HG03064 (cell line): ENCODE data around the gene SMNDC1.
"Not testable (repeated sequence)": the region's sequence is repeated elsewhere in the genome, so short reads cannot be mapped to it uniquely, and the experiment has no call there.

ENCODE experiments used
- ATAC-seq: cut with Tn5 transposase; IDR thresholded peaks from one replicate; pipeline ENCODE4 v1.9.1; 2021; ENCODE audit warnings: low read depth; ENCODE audit not compliant: unreplicated experiment

The SMNDC1 gene

GRCh38 chr10:110304780-110305421 lies at the start of gene SMNDC1:
TSS of gene SMNDC1 (minus strand) at chr10:110304920. CDS start at chr10:110303587, 1,333 bp downstream.
- peak; percentile 86 for ATAC-seq

- ATAC-seq: no peak
Observed at GRCh38 chr10:110354322-110354766, 49.6 kb upstream of the SMNDC1 start.

- ATAC-seq: no peak
Observed at GRCh38 chr10:110353244-110354119, 48.8 kb upstream of the SMNDC1 start.

- no peak for ATAC-seq
Observed at GRCh38 chr10:110352930-110353243, 48.2 kb upstream of the SMNDC1 start.

- no peak for ATAC-seq
Observed at GRCh38 chr10:110350812-110351211, 46.1 kb upstream of the SMNDC1 start.

- ATAC-seq: no peak
Observed at GRCh38 chr10:110349831-110350230, 45.1 kb upstream of the SMNDC1 start.

GRCh38 chr10:110349386-110349785 lies 44.7 kb upstream of the SMNDC1 start:
- no peak for ATAC-seq

- ATAC-seq: no peak
Observed at GRCh38 chr10:110348336-110348735, 43.6 kb upstream of the SMNDC1 start.

- ATAC-seq: no peak
Observed at GRCh38 chr10:110346914-110347313, 42.2 kb upstream of the SMNDC1 start.

GRCh38 chr10:110345286-110345685 lies 40.6 kb upstream of the SMNDC1 start:
- ATAC-seq: no peak

- no peak for ATAC-seq
Observed at GRCh38 chr10:110344622-110345021, 39.9 kb upstream of the SMNDC1 start.

GRCh38 chr10:110343947-110344346 lies 39.2 kb upstream of the SMNDC1 start:
- ATAC-seq: no peak

- ATAC-seq: no peak
Observed at GRCh38 chr10:110340816-110341215, 36.1 kb upstream of the SMNDC1 start.

- no peak for ATAC-seq
Observed at GRCh38 chr10:110340122-110340521, 35.4 kb upstream of the SMNDC1 start.

GRCh38 chr10:110337906-110338305 lies 33.2 kb upstream of the SMNDC1 start:
- ATAC-seq: no peak

- no peak for ATAC-seq
Observed at GRCh38 chr10:110337401-110337800, 32.7 kb upstream of the SMNDC1 start.

GRCh38 chr10:110336111-110336721 lies 31.5 kb upstream of the SMNDC1 start:
- ATAC-seq: no peak

- no peak for ATAC-seq
Observed at GRCh38 chr10:110335314-110336064, 30.8 kb upstream of the SMNDC1 start.

GRCh38 chr10:110334061-110334656 lies 29.4 kb upstream of the SMNDC1 start:
- no peak for ATAC-seq

- ATAC-seq: not testable (repeated sequence)
Observed at GRCh38 chr10:110331226-110331795, 26.6 kb upstream of the SMNDC1 start.
